Endodermal cell (in vitro differentiated cells): ENCODE results near the gene TLE1. TPM values are rescaled to one million over a fixed set of nuclear protein-coding genes. Genes with fewer than 3 reads are reported as not detected.

Experiments used
- DNase-seq: peaks from one replicate; pipeline ENCODE4 v3.0.0-alpha.2; 2017
- H3K27ac ChIP-seq: 2 replicates; pipeline ENCODE4 v1.5.1; 2013; ENCODE audit warnings: mild to moderate bottlenecking, low read depth, low read length, moderate library complexity
- H3K27me3 ChIP-seq: 2 replicates; pipeline ENCODE4 v1.6.1; 2013; ENCODE audit warnings: mild to moderate bottlenecking, low read length, moderate library complexity; ENCODE audit not compliant: insufficient read depth, control insufficient read depth, poor library complexity, severe bottlenecking
- H3K36me3 ChIP-seq: 2 replicates; pipeline ENCODE4 v1.7.0; 2013; ENCODE audit warnings: mild to moderate bottlenecking, low read length, moderate library complexity; ENCODE audit not compliant: control insufficient read depth, insufficient read depth
- H3K4me1 ChIP-seq: one replicate; pipeline ENCODE4 v1.7.0; 2013; ENCODE audit warnings: low read length; ENCODE audit not compliant: control insufficient read depth, insufficient read depth
- H3K4me3 ChIP-seq: 2 replicates; pipeline ENCODE4 v1.5.1; 2013; ENCODE audit warnings: mild to moderate bottlenecking, low read length, moderate library complexity
- H3K9ac ChIP-seq: 2 replicates; pipeline ENCODE4 v1.6.1; 2013; ENCODE audit warnings: mild to moderate bottlenecking, low read length, moderate library complexity; ENCODE audit not compliant: poor library complexity, severe bottlenecking; ENCODE audit errors: extremely low read depth
- H3K9me3 ChIP-seq: 2 replicates; pipeline ENCODE4 v1.6.1; 2013; ENCODE audit warnings: mild to moderate bottlenecking, low read length, moderate library complexity; ENCODE audit not compliant: control insufficient read depth
- H3K27ac Mint-ChIP-seq: 2 replicates; pipeline ENCODE4 v1.8.0; 2020; ENCODE audit warnings: mixed read lengths
- H3K27me3 Mint-ChIP-seq: 2 replicates; pipeline ENCODE4 v1.8.0; 2021; ENCODE audit warnings: mild to moderate bottlenecking, mixed read lengths; ENCODE audit not compliant: insufficient read depth
- H3K36me3 Mint-ChIP-seq: 2 replicates; pipeline ENCODE4 v1.8.0; 2020; ENCODE audit warnings: low read depth, mixed read lengths
- H3K4me1 Mint-ChIP-seq: 2 replicates; pipeline ENCODE4 v1.8.0; 2020; ENCODE audit warnings: mixed read lengths
- H3K4me3 Mint-ChIP-seq: 2 replicates; pipeline ENCODE4 v1.8.0; 2020; ENCODE audit warnings: mild to moderate bottlenecking, moderate library complexity, mixed read lengths
- H3K9me3 Mint-ChIP-seq: 2 replicates; pipeline ENCODE4 v1.8.0; 2020; ENCODE audit warnings: mild to moderate bottlenecking, mixed read lengths
- WGBS, 2 experiments: methylation state at CpG; one replicate each; pipeline versions ENCODE4 v1.1.5 to v1.1.7; 2013; ENCODE audit warnings: missing lambda C conversion rate in 2 of 2, mixed read lengths in 1 of 2; ENCODE audit not compliant: insufficient coverage in 1 of 2, insufficient read length in 1 of 2; 5-methylcytosine and 5-hydroxymethylcytosine counted together
- total RNA-seq, 2 donors: library from RNA; stranded (reverse); fragmentation: NEBNext Ultra II Directional in 1 of 2; extraction: Animal tissue kit (Norgen Biotek cat#: 25700) in 1 of 2; gene quantifications; 2 replicates in 1 of 2; 3 replicates in 1 of 2; pipeline ENCODE4 v1.2.1, GENCODE V29; 2021
- TF ChIP-seq, protein P1 (sequence below): fragments of 200-600 bp; sonication (generic); conservative IDR thresholded peaks from 2 replicates; pipeline ENCODE4 v1.5.0; 2021; ENCODE audit warnings: antibody characterized with exemption, mild to moderate bottlenecking

The TLE1 gene
- total RNA-seq, 2 donors from 2014 or later, result 49.7 to 73.5 TPM

DNA sequence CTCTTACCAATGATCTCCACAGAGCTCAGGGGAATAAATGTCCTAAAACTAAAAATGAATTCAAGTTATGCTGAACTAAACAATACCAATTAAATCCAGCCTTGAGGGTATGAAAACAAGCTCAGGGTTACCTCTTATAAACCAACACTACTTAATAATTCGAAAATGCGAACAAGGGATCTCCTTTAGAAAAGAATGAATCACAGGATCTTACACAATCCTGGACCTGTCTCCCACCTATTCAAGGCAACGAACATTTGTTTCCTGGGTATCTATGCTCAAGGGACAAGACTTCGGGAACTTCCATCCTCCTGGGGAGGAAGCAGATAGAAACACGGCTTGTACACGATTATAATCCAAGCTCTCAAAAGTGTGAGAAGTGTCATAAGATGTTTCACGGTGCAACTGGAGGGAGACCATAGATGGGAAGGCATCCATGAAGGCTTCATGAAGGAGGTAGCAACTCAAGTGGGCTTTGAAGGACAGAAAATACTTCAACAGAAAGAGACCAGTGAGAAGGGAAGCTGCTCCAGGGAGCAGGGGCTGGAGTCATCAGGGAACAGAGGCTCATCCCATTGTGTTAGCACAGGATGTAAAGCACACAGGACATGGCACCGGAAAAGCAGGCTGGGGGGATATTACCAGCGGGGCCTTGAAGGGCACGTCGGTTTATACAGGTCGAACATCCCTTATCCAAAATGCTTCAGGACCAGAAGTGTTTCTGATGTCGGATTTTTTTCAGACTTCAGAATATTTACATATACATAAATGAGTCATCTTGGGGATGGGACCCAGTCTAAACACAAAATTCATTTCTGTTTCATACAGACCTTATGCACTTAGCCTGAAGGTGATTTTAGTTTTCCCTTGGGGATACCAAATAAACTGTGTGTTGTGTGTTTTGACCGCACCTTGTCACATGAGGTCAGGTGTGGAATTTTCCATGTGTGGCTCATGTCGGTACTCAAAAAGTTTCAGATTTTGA, 87.4 kb downstream of the TLE1 start:
- H3K4me3 ChIP-seq, result no peak overlapping the region
- TF ChIP-seq, protein P1, sequence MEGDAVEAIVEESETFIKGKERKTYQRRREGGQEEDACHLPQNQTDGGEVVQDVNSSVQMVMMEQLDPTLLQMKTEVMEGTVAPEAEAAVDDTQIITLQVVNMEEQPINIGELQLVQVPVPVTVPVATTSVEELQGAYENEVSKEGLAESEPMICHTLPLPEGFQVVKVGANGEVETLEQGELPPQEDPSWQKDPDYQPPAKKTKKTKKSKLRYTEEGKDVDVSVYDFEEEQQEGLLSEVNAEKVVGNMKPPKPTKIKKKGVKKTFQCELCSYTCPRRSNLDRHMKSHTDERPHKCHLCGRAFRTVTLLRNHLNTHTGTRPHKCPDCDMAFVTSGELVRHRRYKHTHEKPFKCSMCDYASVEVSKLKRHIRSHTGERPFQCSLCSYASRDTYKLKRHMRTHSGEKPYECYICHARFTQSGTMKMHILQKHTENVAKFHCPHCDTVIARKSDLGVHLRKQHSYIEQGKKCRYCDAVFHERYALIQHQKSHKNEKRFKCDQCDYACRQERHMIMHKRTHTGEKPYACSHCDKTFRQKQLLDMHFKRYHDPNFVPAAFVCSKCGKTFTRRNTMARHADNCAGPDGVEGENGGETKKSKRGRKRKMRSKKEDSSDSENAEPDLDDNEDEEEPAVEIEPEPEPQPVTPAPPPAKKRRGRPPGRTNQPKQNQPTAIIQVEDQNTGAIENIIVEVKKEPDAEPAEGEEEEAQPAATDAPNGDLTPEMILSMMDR, result no peak
- Mint-ChIP-seq H3K4me1 (peaks cover 43% of the 10 kb centered on the region), H3K27ac (no peak overlapping the region), H3K36me3 (peaks cover 69% of the 10 kb centered on the region), H3K9me3 (peaks cover 2% of the 10 kb centered on the region), H3K4me3 (no peak overlapping the region), H3K27me3 (peaks cover 4% of the 10 kb centered on the region)
- no peak overlapping the region for H3K27ac ChIP-seq
- H3K4me1 ChIP-seq, result peaks cover 13% of the 10 kb centered on the region
- WGBS, 2 experiments, result 92 to 95% methylated on average over 10 to 15 of the region's 15 CpGs
- H3K9me3 ChIP-seq, result no peaks in the 10 kb centered on the region
- H3K27me3 ChIP-seq, result no peaks in the 10 kb centered on the region
- no peak for DNase-seq
- peaks cover 75% of the 10 kb centered on the region for H3K36me3 ChIP-seq
- no peak overlapping the region for H3K9ac ChIP-seq

DNA sequence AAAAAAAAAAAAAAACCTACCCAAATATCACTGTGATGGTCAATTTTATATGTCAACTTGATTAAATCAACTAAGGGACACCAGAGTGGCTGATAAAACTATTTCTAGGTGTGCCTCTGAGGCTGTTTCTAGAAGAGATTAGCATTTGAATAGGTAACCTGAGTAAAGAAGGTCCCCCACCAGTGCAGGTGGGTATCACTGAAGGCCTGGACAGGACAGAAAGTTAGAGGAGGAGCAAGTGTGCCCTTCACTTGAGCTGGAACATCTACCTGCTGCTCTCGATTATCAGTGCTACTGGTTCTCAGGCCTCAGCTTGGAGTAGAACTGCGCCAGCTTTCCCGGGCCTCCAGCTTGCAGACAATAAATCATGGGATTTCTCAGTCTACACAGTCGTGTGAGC, 88.7 kb downstream of the TLE1 start:
- peaks cover 19% of the 10 kb centered on the region for H3K4me1 ChIP-seq
- Mint-ChIP-seq H3K4me1 (peaks cover 55% of the 10 kb centered on the region), H3K36me3 (peaks cover 62% of the 10 kb centered on the region)

DNA sequence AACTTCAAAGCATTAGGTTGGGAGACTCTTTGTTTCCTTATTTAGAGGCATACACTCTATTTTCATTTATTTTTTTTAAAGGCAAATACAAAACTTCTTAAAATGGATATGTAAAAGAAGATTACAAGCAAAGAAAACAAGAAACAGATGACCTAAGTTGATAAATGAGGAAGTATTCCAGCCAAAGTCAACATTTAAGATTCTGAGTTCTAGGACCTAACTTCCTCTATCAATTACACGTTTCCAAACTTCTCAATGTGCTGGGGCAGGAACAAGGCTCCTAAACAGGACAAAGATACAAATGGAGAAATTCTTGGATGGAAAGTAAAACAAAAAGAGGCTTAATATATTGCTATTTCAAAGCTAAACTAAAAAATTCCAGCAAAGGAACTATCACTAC, 89.5 kb downstream of the TLE1 start:
- Histone ChIP-seq H3K27ac (no peak overlapping the region), H3K36me3 (peaks cover 84% of the 10 kb centered on the region), H3K9me3 (no peaks in the 10 kb centered on the region), H3K4me1 (peaks cover 19% of the 10 kb centered on the region), H3K27me3 (no peaks in the 10 kb centered on the region), H3K9ac (no peak overlapping the region), H3K4me3 (no peak overlapping the region)
- TF ChIP-seq, protein P1, result no peak
- H3K4me1 Mint-ChIP-seq, result peaks cover 52% of the 10 kb centered on the region
- H3K9me3 Mint-ChIP-seq, result no peaks in the 10 kb centered on the region
- peaks cover 62% of the 10 kb centered on the region for H3K36me3 Mint-ChIP-seq
- H3K27me3 Mint-ChIP-seq, result peaks cover 4% of the 10 kb centered on the region
- H3K27ac Mint-ChIP-seq, result no peak overlapping the region
- 83% methylated on average over 1 of the region's 1 CpG; no CpG with 5 or more reads in 1 of the 2 experiments for whole genome bisulfite sequencing, 2 experiments
- DNase-seq, result no peak
- no peak overlapping the region for H3K4me3 Mint-ChIP-seq

More for the DNA sequence above, 88.7 kb downstream of the TLE1 start:
- H3K27me3 ChIP-seq, result no peaks in the 10 kb centered on the region
- no peaks in the 10 kb centered on the region for H3K9me3 ChIP-seq
- H3K9ac ChIP-seq, result no peak overlapping the region
- no peaks in the 10 kb centered on the region for H3K9me3 Mint-ChIP-seq
- TF ChIP-seq, protein P1, result no peak
- WGBS, 2 experiments, result 93 to 100% methylated on average over 1 to 4 of the region's 4 CpGs
- peaks cover 4% of the 10 kb centered on the region for H3K27me3 Mint-ChIP-seq
- H3K4me3 ChIP-seq, result no peak overlapping the region
- H3K4me3 Mint-ChIP-seq, result no peak overlapping the region
- peaks cover 84% of the 10 kb centered on the region for H3K36me3 ChIP-seq
- no peak overlapping the region for H3K27ac Mint-ChIP-seq
- no peak for DNase-seq
- H3K27ac ChIP-seq, result no peak overlapping the region
